H1 (cell line): ENCODE measurements around the gene SF3B2. TPM values are rescaled to one million over a fixed set of nuclear protein-coding genes. Genes with fewer than 3 reads are reported as not detected.

ENCODE experiments used
- CTCF ChIA-PET: fragments of 300-600 bp; sonication (Branson Sonifier 250); formaldehyde crosslinking; loops from one replicate; lab custom pipeline; 2021; ENCODE audit not compliant: partially characterized antibody; lab: Charles Lee
- POLR2A ChIA-PET: fragments of 300-600 bp; sonication (Branson Sonifier 250); formaldehyde crosslinking; loops from one replicate; lab custom pipeline; 2021; ENCODE audit warnings: inconsistent platforms; ENCODE audit not compliant: partially characterized antibody; lab: Charles Lee
- DNase-seq, 2 experiments: peaks; one replicate each; pipeline versions ENCODE4 v3.0.0 to v3.0.0-alpha.2; 2010 to 2022; ENCODE audit warnings: low spot score in 2 of 2, low read depth in 1 of 2, mixed read lengths in 1 of 2
- FAIRE-seq: peaks from 2 replicates; lab custom pipeline; 2011; peaks lifted over from hg19 to GRCh38; lab: Jason Lieb, UNC
- H2AFZ ChIP-seq: 2 replicates; pipeline ENCODE4 v1.8.1; 2012; ENCODE audit warnings: low read length, inconsistent platforms
- H2AK5ac ChIP-seq: 2 replicates; pipeline ENCODE4 v1.6.1; 2013; ENCODE audit warnings: low read depth, low read length
- H2BK120ac ChIP-seq: replicated peaks from 2 replicates; pipeline ENCODE3; 2013; ENCODE audit warnings: low read depth, low read length, inconsistent platforms
- H2BK12ac ChIP-seq: 2 replicates; pipeline ENCODE4 v1.6.1; 2013; ENCODE audit warnings: low read depth, low read length
- H2BK15ac ChIP-seq: 2 replicates; pipeline ENCODE4 v1.6.1; 2013; ENCODE audit warnings: low read length
- H2BK20ac ChIP-seq: 2 replicates; pipeline ENCODE4 v1.6.1; 2013; ENCODE audit warnings: low read length
- H2BK5ac ChIP-seq: 2 replicates; pipeline ENCODE4 v1.6.1; 2013; ENCODE audit warnings: low read depth, low read length
- H3K14ac ChIP-seq: 2 replicates; pipeline ENCODE4 v1.6.1; 2013; ENCODE audit warnings: inconsistent platforms; ENCODE audit not compliant: insufficient read length
- H3K18ac ChIP-seq: 2 replicates; pipeline ENCODE4 v1.6.1; 2013; ENCODE audit warnings: low read length; ENCODE audit errors: extremely low read depth
- H3K23ac ChIP-seq: 2 replicates; pipeline ENCODE4 v1.6.1; 2013; ENCODE audit warnings: inconsistent platforms; ENCODE audit not compliant: insufficient read length
- H3K23me2 ChIP-seq: 2 replicates; pipeline ENCODE4 v1.6.1; 2013; ENCODE audit warnings: low read depth, low read length
- H3K27ac ChIP-seq: 2 replicates; pipeline ENCODE4 v1.6.1; 2011; ENCODE audit warnings: low read depth, low read length, inconsistent platforms
- H3K27me3 ChIP-seq, 4 experiments: replicated peaks in 1 of 4; 1 replicate in 1 of 4; 2 replicates in 3 of 4; pipeline versions ENCODE4 v1.6.1 to v1.8.1; 2011 to 2013; ENCODE audit warnings: low read length in 3 of 4, mild to moderate bottlenecking in 3 of 4, inconsistent platforms in 2 of 4, mixed read lengths in 2 of 4, moderate library complexity in 1 of 4; ENCODE audit not compliant: control insufficient read depth in 3 of 4, insufficient read depth in 3 of 4; ENCODE audit errors: extremely low read depth in 1 of 4
- H3K36me3 ChIP-seq, 4 experiments: 2 replicates each; pipeline versions ENCODE4 v1.6.1 to v1.8.1; 2011 to 2013; ENCODE audit warnings: mild to moderate bottlenecking in 4 of 4, low read length in 3 of 4, moderate library complexity in 2 of 4, control low read depth in 1 of 4, inconsistent platforms in 1 of 4; ENCODE audit not compliant: insufficient read depth in 4 of 4, control insufficient read depth in 2 of 4
- H3K4ac ChIP-seq: replicated peaks from 2 replicates; pipeline ENCODE3; 2013; ENCODE audit warnings: low read length, low read depth, mixed read lengths, inconsistent platforms; ENCODE audit not compliant: insufficient read length
- H3K4me1 ChIP-seq, 4 experiments: replicated peaks in 1 of 4; 1 replicate in 1 of 4; 2 replicates in 3 of 4; pipeline versions ENCODE4 v1.6.1 to v1.8.1; 2011 to 2013; ENCODE audit warnings: low read length in 3 of 4, inconsistent platforms in 2 of 4, mixed read lengths in 1 of 4; ENCODE audit not compliant: insufficient read depth in 4 of 4, control insufficient read depth in 3 of 4
- H3K4me2 ChIP-seq, 2 experiments: 2 replicates each; pipeline versions ENCODE4 v1.6.1 to v1.8.1; 2011 to 2013; ENCODE audit warnings: low read depth in 2 of 2, low read length in 2 of 2, control low read depth in 1 of 2, inconsistent platforms in 1 of 2, mild to moderate bottlenecking in 1 of 2; ENCODE audit not compliant: insufficient read depth in 1 of 2
- H3K4me3 ChIP-seq, 4 experiments: fragments of 200-600, 300-600 bp in 1 of 4; sonication (generic), shearing (Covaris generic), sonication (Bioruptor Twin) in 1 of 4; 2 replicates each; pipeline versions ENCODE4 v1.5.1 to v1.8.1; 2011 to 2016; ENCODE audit warnings: low read length in 4 of 4, low read depth in 3 of 4, control low read depth in 2 of 4, inconsistent platforms in 2 of 4, mild to moderate bottlenecking in 2 of 4, mixed read lengths in 1 of 4, moderate library complexity in 1 of 4; ENCODE audit not compliant: insufficient read depth in 2 of 4; ENCODE audit errors: extremely low read depth in 1 of 4
- H3K56ac ChIP-seq: replicated peaks from 2 replicates; pipeline ENCODE3; 2013; ENCODE audit warnings: low read depth, mild to moderate bottlenecking, mixed read lengths, low read length, inconsistent platforms; ENCODE audit not compliant: insufficient read length
- H3K79me1 ChIP-seq: 2 replicates; pipeline ENCODE4 v1.6.1; 2013; ENCODE audit warnings: low read depth, low read length, control low read depth
- H3K79me2 ChIP-seq, 2 experiments: 2 replicates each; pipeline versions ENCODE4 v1.6.1 to v1.8.1; 2012 to 2013; ENCODE audit warnings: low read length in 2 of 2, mild to moderate bottlenecking in 2 of 2, inconsistent platforms in 1 of 2; ENCODE audit not compliant: insufficient read depth in 2 of 2, control insufficient read depth in 1 of 2
- H3K9ac ChIP-seq, 4 experiments: replicated peaks in 1 of 4; 1 replicate in 1 of 4; 2 replicates in 3 of 4; pipeline versions ENCODE4 v1.6.1 to v1.8.1; 2011 to 2013; ENCODE audit warnings: low read depth in 3 of 4, low read length in 3 of 4, control low read depth in 2 of 4, mild to moderate bottlenecking in 2 of 4, moderate library complexity in 2 of 4, inconsistent platforms in 1 of 4; ENCODE audit errors: extremely low read depth in 1 of 4
- H3K9me3 ChIP-seq, 2 experiments: 2 replicates each; pipeline versions ENCODE4 v1.6.1 to v1.8.1; 2012 to 2013; ENCODE audit warnings: mild to moderate bottlenecking in 2 of 2, moderate library complexity in 2 of 2, control low read depth in 1 of 2, inconsistent platforms in 1 of 2, low read depth in 1 of 2, low read length in 1 of 2, mixed read lengths in 1 of 2; ENCODE audit not compliant: insufficient read depth in 2 of 2
- H4K20me1 ChIP-seq, 2 experiments: replicated peaks in 1 of 2; 2 replicates each; pipeline versions ENCODE3 to v1.8.1; 2011 to 2013; ENCODE audit warnings: inconsistent platforms in 2 of 2, low read length in 2 of 2, mild to moderate bottlenecking in 1 of 2; ENCODE audit not compliant: insufficient read depth in 2 of 2, control insufficient read depth in 1 of 2
- H4K5ac ChIP-seq: 2 replicates; pipeline ENCODE4 v1.6.1; 2013; ENCODE audit warnings: low read length, low read depth, mixed read lengths, inconsistent platforms; ENCODE audit not compliant: insufficient read length
- H4K8ac ChIP-seq: 2 replicates; pipeline ENCODE4 v1.8.0; 2013; ENCODE audit warnings: mild to moderate bottlenecking, moderate library complexity, low read length, inconsistent platforms; ENCODE audit not compliant: insufficient read depth; ENCODE audit errors: extremely low read depth
- H4K91ac ChIP-seq: replicated peaks from 2 replicates; pipeline ENCODE3; 2013; ENCODE audit warnings: low read length, mixed read lengths, inconsistent platforms; ENCODE audit not compliant: insufficient read length
- BCL11A ChIP-seq, 2 experiments: IDR thresholded peaks; one replicate each; pipeline ENCODE4 v1.6.1; 2011; ENCODE audit warnings: low read depth in 2 of 2, low read length in 2 of 2, mild to moderate bottlenecking in 2 of 2
- CTBP2 ChIP-seq: IDR thresholded peaks from 2 replicates; pipeline ENCODE4 v1.7.0; 2011; ENCODE audit warnings: borderline replicate concordance, mild to moderate bottlenecking, moderate library complexity, mixed read lengths, low read length; ENCODE audit not compliant: insufficient read depth, insufficient read length
- EGR1 ChIP-seq: IDR thresholded peaks from 2 replicates; pipeline ENCODE4 v1.6.1; 2011; ENCODE audit warnings: low read depth, low read length, borderline replicate concordance
- EZH2 ChIP-seq: fragments of 200-600 bp; sonication (generic); IDR thresholded peaks from 2 replicates; pipeline ENCODE4 v1.7.1; 2012; ENCODE audit warnings: low read depth, mild to moderate bottlenecking, moderate library complexity, low read length, inconsistent platforms; ENCODE audit not compliant: severe bottlenecking
- HDAC2 ChIP-seq, 2 experiments: fragments of 300-600 bp in 1 of 2; sonication (generic) in 1 of 2; IDR thresholded peaks; 2 replicates each; pipeline ENCODE4 v1.6.1; 2011 to 2012; ENCODE audit warnings: low read depth in 2 of 2, low read length in 2 of 2, mild to moderate bottlenecking in 2 of 2, moderate library complexity in 2 of 2, borderline replicate concordance in 1 of 2, inconsistent platforms in 1 of 2
- JUN ChIP-seq: IDR thresholded peaks from 2 replicates; pipeline ENCODE4 v1.6.1; 2011; ENCODE audit warnings: low read depth, mild to moderate bottlenecking, improper control_type of control experiment, low read length
- NANOG ChIP-seq: IDR thresholded peaks from 2 replicates; pipeline ENCODE4 v1.6.1; 2011; ENCODE audit warnings: low read length, low read depth, mild to moderate bottlenecking, inconsistent platforms; ENCODE audit not compliant: insufficient read depth, poor library complexity, severe bottlenecking
- NRF1 ChIP-seq: IDR thresholded peaks from 2 replicates; pipeline ENCODE4 v1.6.1; 2011; ENCODE audit warnings: mild to moderate bottlenecking, low read depth, low read length, improper control_type of control experiment
- POU5F1 ChIP-seq: IDR thresholded peaks from 2 replicates; pipeline ENCODE4 v1.6.1; 2011; ENCODE audit warnings: low read depth, mild to moderate bottlenecking, low read length, moderate library complexity
- RBBP5 ChIP-seq: IDR thresholded peaks from 2 replicates; pipeline ENCODE4 v1.7.1; 2012; ENCODE audit warnings: low read depth, mild to moderate bottlenecking, inconsistent platforms, low read length, moderate library complexity, borderline replicate concordance
- SP2 ChIP-seq: IDR thresholded peaks from 2 replicates; pipeline ENCODE4 v1.6.1; 2012; ENCODE audit warnings: mild to moderate bottlenecking, low read length, inconsistent platforms
- SP4 ChIP-seq: IDR thresholded peaks from 2 replicates; pipeline ENCODE4 v1.6.1; 2012; ENCODE audit warnings: low read length, inconsistent platforms
- TEAD4 ChIP-seq: IDR thresholded peaks from 2 replicates; pipeline ENCODE4 v1.6.1; 2012; ENCODE audit warnings: low read depth, low read length, inconsistent platforms, mixed read lengths
- YY1 ChIP-seq: IDR thresholded peaks from 2 replicates; pipeline ENCODE4 v1.6.1; 2011; ENCODE audit warnings: low read depth, mild to moderate bottlenecking, low read length
- WGBS, 2 experiments: shearing (Covaris generic) in 1 of 2; methylation state at CpG; one replicate each; pipeline versions ENCODE4 v1.1.6 to v1.1.7; 2013 to 2015; ENCODE audit warnings: low lambda C conversion rate in 2 of 2, mixed read lengths in 2 of 2, inconsistent platforms in 1 of 2, low coverage in 1 of 2, missing lambda C conversion rate in 1 of 2; ENCODE audit not compliant: insufficient replicate concordance in 2 of 2, insufficient coverage in 1 of 2, insufficient read length in 1 of 2; ENCODE audit errors: extremely low coverage in 1 of 2, missing lambda C conversion rate in 1 of 2; 5-methylcytosine and 5-hydroxymethylcytosine counted together
- polyA plus RNA-seq, 7 experiments: library from polyadenylated mRNA; depleted of rRNA in 3 of 7; stranded (reverse) in 5 of 7; unstranded in 2 of 7; fragments of >200 nt in 5 of 7; fragments of 200-250 nt in 2 of 7; gene quantifications; 1 replicate in 5 of 7; 2 replicates in 1 of 7; 4 replicates in 1 of 7; pipeline versions ENCODE4 v1.2.1 to v1.2.3, GENCODE V29; 2011 to 2013; ENCODE audit warnings: missing spikeins in 2 of 7, mixed read lengths in 2 of 7
- total RNA-seq: library from RNA; stranded (reverse); fragmentation: NEBNext Ultra II Directional; extraction: Animal tissue kit (Norgen Biotek cat#: 25700); gene quantifications from 2 replicates; pipeline ENCODE4 v1.2.1, GENCODE V29; 2021

SF3B2 gene
- total and polyA plus RNA-seq, 2 of the 8 experiments (the other 6 are each of a cell fraction or from before 2014, with no cell fraction given) = 182 to 237 TPM

DNA sequence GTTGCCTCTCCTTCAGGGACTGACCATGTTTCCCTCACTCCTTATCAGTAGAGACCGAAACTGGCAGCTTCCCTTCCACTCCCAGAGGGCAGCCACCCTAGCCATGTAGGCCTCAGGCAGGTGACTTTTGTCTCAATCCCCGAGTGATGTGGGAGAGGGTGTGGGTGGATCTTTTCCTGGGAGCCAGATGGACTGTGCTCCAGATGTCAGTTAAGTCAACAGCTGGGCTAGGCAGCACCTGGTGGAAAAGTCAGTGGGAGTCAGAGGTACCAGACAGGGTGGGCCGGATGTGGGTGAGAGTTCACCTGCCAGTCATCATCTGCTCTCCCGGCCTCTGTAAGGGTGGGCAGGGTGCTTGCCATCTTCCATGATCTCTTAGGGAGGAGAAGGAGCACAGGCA lies 48.0 kb upstream of the SF3B2 start:
- no peak overlapping the region for H3K14ac ChIP-seq
- CTCF ChIA-PET = interaction anchor here (1.0 kb wide), 1 partner anchor 41 kb away, joined by 3 read pairs; no protein-coding TSS in a partner anchor
- H2BK12ac ChIP-seq = no peak overlapping the region
- H3K79me2 ChIP-seq = peaks cover 0 to 25% of the 10 kb centered on the region in 2 experiments; a peak in 2 of 4 replicates
- no peak overlapping the region for H3K4ac ChIP-seq
- H4K91ac ChIP-seq = no peak overlapping the region
- H4K20me1 ChIP-seq = peaks cover 4 to 9% of the 10 kb centered on the region in 2 experiments
- H3K23me2 ChIP-seq = 0 out of 2 replicates have a peak, but pooled peaks cover 2% of the 10 kb centered on the region
- no peak overlapping the region for H2BK5ac ChIP-seq
- H2AFZ ChIP-seq = no peak overlapping the region
- H3K36me3 ChIP-seq = peaks cover 9 to 22% (median 13%) of the 10 kb centered on the region in 4 experiments
- H2BK120ac ChIP-seq = no peak overlapping the region
- no peak overlapping the region for H2BK20ac ChIP-seq
- no peak for FAIRE-seq
- no peak overlapping the region for H4K5ac ChIP-seq
- H3K18ac ChIP-seq = no peak overlapping the region
- H3K27me3 ChIP-seq = no peaks in the 10 kb centered on the region
- no peaks in the 10 kb centered on the region for H3K9me3 ChIP-seq
- H3K56ac ChIP-seq = no peak overlapping the region
- H3K27ac ChIP-seq = no peak overlapping the region
- no peak overlapping the region for H3K23ac ChIP-seq
- DNase-seq = no peak
- WGBS, 2 experiments = 89% methylated on average over 4 of the region's 4 CpGs; no CpG with 5 or more reads in 1 of the 2 experiments
- H3K4me1 ChIP-seq = peaks cover 0 to 16% (median 6%) of the 10 kb centered on the region in 4 experiments; a peak in 5 of 7 replicates
- H3K9ac ChIP-seq = no peak overlapping the region
- POLR2A ChIA-PET = interaction anchor here (0.6 to 1.8 kb wide), 2 partner anchors 47 to 206 kb away, joined by 3 to 7 read pairs; no protein-coding TSS in a partner anchor
- no peak overlapping the region; the same call in 1 of the 2 replicates for H4K8ac ChIP-seq
- peaks cover 8% of the 10 kb centered on the region for H3K79me1 ChIP-seq
- no peak overlapping the region for H2AK5ac ChIP-seq
- H3K4me2 ChIP-seq = no peak overlapping the region; a peak in 1 of 4 replicates
- H2BK15ac ChIP-seq = no peak overlapping the region
- no peak overlapping the region for H3K4me3 ChIP-seq
- no peak for TF ChIP-seq YY1
- no peak for TF ChIP-seq BCL11A (IDR thresholded peaks at IDR 0.05; ENCODE audit: low read depth in 2 of 2, low read length in 2 of 2)
- no peak for TF ChIP-seq SP4
- no peak for TF ChIP-seq TEAD4
- TF ChIP-seq SP2 = no peak
- TF ChIP-seq HDAC2 (IDR thresholded peaks at IDR 0.05; ENCODE audit: borderline replicate concordance in 1 of 2, low read depth in 2 of 2, low read length in 2 of 2) = no peak
- no peak for TF ChIP-seq POU5F1
- TF ChIP-seq JUN = no peak
- no peak for TF ChIP-seq EGR1
- no peak for TF ChIP-seq NRF1
- TF ChIP-seq RBBP5 = no peak
- no peak for TF ChIP-seq NANOG
- TF ChIP-seq EZH2 = no peak
- no peak for TF ChIP-seq CTBP2
